ENCODE measurements around the gene ARPC1B.

The ARPC1B gene

GRCh38 chr7:99389772-99390171 is 15.2 kb downstream of the ARPC1B start:
- DNase-seq (ENCODE audit: low spot score), result no peak

DNA sequence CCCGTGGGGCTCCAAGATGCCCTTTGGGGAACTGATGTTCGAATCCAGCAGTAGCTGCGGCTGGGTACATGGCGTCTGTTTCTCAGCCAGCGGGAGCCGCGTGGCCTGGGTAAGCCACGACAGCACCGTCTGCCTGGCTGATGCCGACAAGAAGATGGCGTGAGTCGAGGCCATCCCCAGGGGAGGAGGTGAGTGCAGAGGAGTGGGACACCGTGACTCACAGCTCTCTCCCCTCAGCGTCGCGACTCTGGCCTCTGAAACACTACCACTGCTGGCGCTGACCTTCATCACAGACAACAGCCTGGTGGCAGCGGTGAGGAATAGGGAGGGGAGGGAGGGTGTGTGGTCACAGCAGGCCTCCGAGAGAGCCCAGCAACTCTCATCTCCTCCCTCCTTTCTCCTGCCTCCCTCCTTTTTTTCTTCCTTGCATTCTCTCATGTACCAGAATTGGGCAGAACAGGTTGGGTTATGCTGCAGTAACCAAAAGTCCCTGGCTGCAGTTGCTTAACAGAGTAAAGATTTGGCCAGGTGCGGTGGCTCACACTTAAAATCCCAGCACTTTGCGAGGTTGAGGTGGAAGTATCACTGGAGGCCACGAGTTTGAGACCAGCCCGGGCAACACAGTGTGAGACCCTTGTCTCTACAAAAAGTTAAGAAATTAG is 16.5 kb downstream of the ARPC1B start:
- DNase-seq (ENCODE audit: low spot score), result no peak

GRCh38 chr7:99392046-99392445 is 17.5 kb downstream of the ARPC1B start:
- no peak for DNase-seq (ENCODE audit: low spot score)

- DNase-seq (ENCODE audit: low spot score), result peak; percentile 87
These were observed 18.3 kb downstream of the ARPC1B start for GRCh38 chr7:99392659-99393354.

GRCh38 chr7:99393355-99394187 is 19.0 kb downstream of the ARPC1B start:
- DNase-seq (ENCODE audit: low spot score), result no peak

GRCh38 chr7:99394188-99394502 is 19.6 kb downstream of the ARPC1B start:
- DNase-seq (ENCODE audit: low spot score), result no peak

GRCh38 chr7:99395616-99396327 is 21.2 kb downstream of the ARPC1B start:
- DNase-seq (ENCODE audit: low spot score), result no peak

- no peak for DNase-seq (ENCODE audit: low spot score)
These were observed 22.1 kb downstream of the ARPC1B start for GRCh38 chr7:99396418-99397296.

DNA sequence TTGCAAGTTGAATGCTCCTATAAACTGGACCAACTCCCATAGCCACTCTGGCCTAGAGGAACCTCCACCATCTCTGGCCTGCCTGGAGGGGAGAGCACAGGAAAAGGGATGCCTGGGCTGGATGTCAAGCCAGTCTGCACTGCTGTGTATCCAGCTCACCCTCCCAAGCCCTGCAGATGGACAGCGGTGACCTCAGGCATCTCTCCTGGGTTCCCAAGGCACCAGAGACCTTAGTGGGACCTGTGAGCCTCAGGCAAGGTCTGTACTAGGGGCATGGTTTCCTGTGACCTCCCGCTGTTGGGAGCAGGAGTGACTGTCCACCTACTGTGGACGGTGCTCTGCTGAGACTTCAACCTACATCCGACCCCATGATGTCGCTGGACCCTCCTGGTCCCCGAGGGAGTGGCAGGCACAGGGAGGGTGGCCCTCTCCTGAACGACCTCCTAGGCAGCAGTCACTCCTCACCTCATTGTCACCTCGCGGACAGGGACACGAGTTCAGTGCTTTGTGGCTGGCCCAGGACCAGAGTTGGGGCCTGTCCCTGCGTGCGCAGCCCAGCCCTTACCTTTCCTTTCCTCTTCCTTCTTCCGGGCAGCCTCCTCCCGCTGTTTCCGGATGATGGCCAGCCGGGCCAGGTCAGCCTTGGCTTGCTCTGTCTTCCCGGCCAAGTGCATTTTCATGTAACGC is 22.9 kb downstream of the ARPC1B start:
- no peak for DNase-seq (ENCODE audit: low spot score)

- no peak for DNase-seq (ENCODE audit: low spot score)
These were observed 24.4 kb downstream of the ARPC1B start for GRCh38 chr7:99398891-99399445.

GRCh38 chr7:99399597-99399996 is 25.1 kb downstream of the ARPC1B start:
- no peak for DNase-seq (ENCODE audit: low spot score)

- DNase-seq (ENCODE audit: low spot score), result no peak
These were observed 28.3 kb downstream of the ARPC1B start for GRCh38 chr7:99402854-99403253.

- DNase-seq (ENCODE audit: low spot score), result no peak
These were observed 29.2 kb downstream of the ARPC1B start for GRCh38 chr7:99403764-99404163.

- no peak for DNase-seq (ENCODE audit: low spot score)
These were observed 29.9 kb downstream of the ARPC1B start for GRCh38 chr7:99404235-99404976.

GRCh38 chr7:99404977-99405320 is 30.4 kb downstream of the ARPC1B start:
- no peak for DNase-seq (ENCODE audit: low spot score)

DNA sequence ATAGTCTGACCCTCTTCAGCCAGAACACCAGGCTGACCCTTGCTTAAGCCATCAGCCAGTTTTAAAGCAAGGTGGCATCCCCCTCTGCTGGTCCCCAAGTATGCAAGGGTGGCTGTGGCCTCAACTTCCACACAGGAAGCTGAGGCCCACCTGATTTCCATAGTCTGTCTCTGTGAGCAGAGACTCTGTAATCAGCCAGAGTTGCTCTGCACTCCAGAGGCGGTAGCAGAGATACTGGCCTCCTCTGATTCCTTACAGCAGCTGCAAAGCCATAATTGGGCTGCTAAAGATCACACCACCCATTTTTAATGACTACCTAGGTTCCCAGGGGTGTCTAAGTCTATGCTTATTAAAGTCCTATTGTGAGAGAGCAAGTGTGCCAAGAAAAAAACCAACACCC is 32.0 kb downstream of the ARPC1B start:
- DNase-seq (ENCODE audit: low spot score), result no peak

DNA sequence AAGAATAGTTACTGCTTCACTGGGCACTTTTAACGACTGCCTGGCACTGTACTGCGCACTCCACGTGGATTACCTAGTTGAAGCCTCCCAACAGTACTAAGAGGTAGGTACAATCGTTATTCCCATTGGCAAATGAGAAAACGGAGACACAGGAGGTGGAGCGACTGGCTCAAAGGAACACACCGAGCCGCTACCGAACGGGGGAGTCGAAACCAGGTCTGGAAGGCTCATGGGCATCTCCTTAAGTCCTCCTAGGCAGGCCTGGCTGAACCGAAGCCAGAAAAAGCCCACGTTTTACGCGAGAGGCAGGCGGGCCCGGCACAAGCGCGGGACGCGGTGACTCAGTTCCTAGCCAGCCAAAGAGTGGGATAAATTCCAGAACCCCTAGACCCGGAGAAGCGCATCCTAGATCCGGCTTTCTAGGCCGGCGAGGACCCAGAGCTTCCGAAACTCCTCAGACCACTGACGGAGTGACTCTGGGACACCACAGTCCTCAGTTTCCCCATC is 33.4 kb downstream of the ARPC1B start:
- no peak for DNase-seq (ENCODE audit: low spot score)

GRCh38 chr7:99408379-99409191 is 34.1 kb downstream of the ARPC1B start, which contains the start of the genes BUD31 and PDAP1:
Gene BUD31 (plus strand): TSS chr7:99408969. CDS start chr7:99411093, 2,124 bp downstream.
Gene PDAP1 (minus strand): TSS chr7:99408597. CDS start chr7:99408548, 49 bp downstream.
- DNase-seq (ENCODE audit: low spot score), result peak; percentile 98

DNA sequence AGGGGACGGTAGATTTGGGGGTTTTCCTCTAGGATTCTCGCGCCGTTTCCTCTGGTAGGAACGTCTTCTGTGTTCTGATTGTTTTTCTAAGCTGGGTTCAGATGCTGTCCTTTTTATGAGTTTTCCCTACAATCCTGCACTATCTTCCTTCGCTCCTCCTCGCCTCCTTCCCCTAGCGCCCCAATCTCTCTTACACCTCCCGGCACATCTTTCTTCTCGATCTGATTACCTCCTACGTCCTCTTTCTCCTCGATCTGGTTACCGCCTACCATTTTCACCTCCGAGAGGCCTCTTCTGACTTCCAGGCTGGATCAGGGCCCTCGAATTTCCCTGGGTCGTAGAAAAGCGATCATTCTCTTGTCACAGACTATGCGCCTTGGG is 34.7 kb downstream of the ARPC1B start:
- no peak for DNase-seq (ENCODE audit: low spot score)

Measured in CD4-positive, alpha-beta T cell treated with Interleukin-2 at 100 ng/mL for 4 hours (primary cell).